Glutamatergic neuron (in vitro differentiated cells): ENCODE results near the gene DFFA. TPM values are rescaled to one million over a fixed set of nuclear protein-coding genes. Genes with fewer than 3 reads are reported as not detected.

Source experiments
- DNase-seq: peaks from one replicate; pipeline ENCODE4 v3.0.0; 2022
- H3K27ac Mint-ChIP-seq: one replicate; pipeline ENCODE4 v1.8.0; 2020; ENCODE audit warnings: mild to moderate bottlenecking, mixed read lengths, inconsistent platforms; ENCODE audit not compliant: unreplicated experiment
- H3K27me3 Mint-ChIP-seq: one replicate; pipeline ENCODE4 v1.8.0; 2020; ENCODE audit warnings: mild to moderate bottlenecking, moderate library complexity, mixed read lengths, inconsistent platforms; ENCODE audit not compliant: unreplicated experiment
- H3K36me3 Mint-ChIP-seq: one replicate; pipeline ENCODE4 v1.8.0; 2020; ENCODE audit warnings: mild to moderate bottlenecking, mixed read lengths, inconsistent platforms; ENCODE audit not compliant: unreplicated experiment
- H3K4me1 Mint-ChIP-seq: one replicate; pipeline ENCODE4 v1.8.0; 2020; ENCODE audit warnings: mild to moderate bottlenecking, low read depth, mixed read lengths, inconsistent platforms; ENCODE audit not compliant: unreplicated experiment
- H3K4me3 Mint-ChIP-seq: one replicate; pipeline ENCODE4 v1.8.0; 2020; ENCODE audit warnings: mild to moderate bottlenecking, mixed read lengths, inconsistent platforms; ENCODE audit not compliant: unreplicated experiment
- H3K9me3 Mint-ChIP-seq: one replicate; pipeline ENCODE4 v1.8.0; 2020; ENCODE audit warnings: mild to moderate bottlenecking, moderate library complexity, mixed read lengths, inconsistent platforms; ENCODE audit not compliant: unreplicated experiment
- total RNA-seq: library from RNA; stranded (reverse); fragmentation: NEBNext Ultra II Directional; extraction: Animal tissue kit (Norgen Biotek cat#: 25700); gene quantifications from one replicate; pipeline ENCODE4 v1.2.1, GENCODE V29; 2021; ENCODE audit not compliant: unreplicated experiment
- TF ChIP-seq, protein P1 (sequence below): fragments of 200-600 bp; sonication (generic); IDR thresholded peaks from one replicate; pipeline ENCODE4 v1.5.0; 2021; ENCODE audit not compliant: partially characterized antibody, unreplicated experiment

DFFA gene
- total RNA-seq, 1 donor from 2014 or later: 38.0 TPM

DNA sequence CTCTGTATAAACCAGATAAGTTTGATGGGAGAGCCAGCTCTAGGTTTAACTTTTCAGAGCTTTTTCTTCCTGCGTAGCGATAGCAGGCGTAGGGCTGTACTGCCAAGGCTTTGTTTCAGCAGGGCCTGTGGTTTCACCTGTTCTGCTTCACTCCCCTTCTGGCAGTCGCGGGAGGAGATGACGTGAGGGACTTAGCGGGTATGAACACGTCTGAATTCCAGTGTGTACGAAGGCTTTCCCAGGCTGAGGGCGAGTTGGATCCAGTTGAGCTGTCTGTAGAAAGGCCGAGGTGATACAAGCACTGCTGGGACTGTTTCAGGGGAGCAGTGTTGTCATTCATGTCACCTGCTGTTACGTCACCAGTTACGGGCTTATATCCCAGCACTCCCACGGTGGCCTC is 23.6 kb upstream of the DFFA start:
- no peak for DNase-seq
- peaks cover 2% of the 10 kb centered on the region for H3K9me3 Mint-ChIP-seq
- no peak overlapping the region for H3K4me3 Mint-ChIP-seq
- TF ChIP-seq, protein P1, sequence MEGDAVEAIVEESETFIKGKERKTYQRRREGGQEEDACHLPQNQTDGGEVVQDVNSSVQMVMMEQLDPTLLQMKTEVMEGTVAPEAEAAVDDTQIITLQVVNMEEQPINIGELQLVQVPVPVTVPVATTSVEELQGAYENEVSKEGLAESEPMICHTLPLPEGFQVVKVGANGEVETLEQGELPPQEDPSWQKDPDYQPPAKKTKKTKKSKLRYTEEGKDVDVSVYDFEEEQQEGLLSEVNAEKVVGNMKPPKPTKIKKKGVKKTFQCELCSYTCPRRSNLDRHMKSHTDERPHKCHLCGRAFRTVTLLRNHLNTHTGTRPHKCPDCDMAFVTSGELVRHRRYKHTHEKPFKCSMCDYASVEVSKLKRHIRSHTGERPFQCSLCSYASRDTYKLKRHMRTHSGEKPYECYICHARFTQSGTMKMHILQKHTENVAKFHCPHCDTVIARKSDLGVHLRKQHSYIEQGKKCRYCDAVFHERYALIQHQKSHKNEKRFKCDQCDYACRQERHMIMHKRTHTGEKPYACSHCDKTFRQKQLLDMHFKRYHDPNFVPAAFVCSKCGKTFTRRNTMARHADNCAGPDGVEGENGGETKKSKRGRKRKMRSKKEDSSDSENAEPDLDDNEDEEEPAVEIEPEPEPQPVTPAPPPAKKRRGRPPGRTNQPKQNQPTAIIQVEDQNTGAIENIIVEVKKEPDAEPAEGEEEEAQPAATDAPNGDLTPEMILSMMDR: no peak
- H3K4me1 Mint-ChIP-seq: peaks cover 34% of the 10 kb centered on the region
- H3K27ac Mint-ChIP-seq: peak overlapping the region; percentile 17
- no peaks in the 10 kb centered on the region for H3K36me3 Mint-ChIP-seq
- peaks cover 3% of the 10 kb centered on the region for H3K27me3 Mint-ChIP-seq

GRCh38 chr1:10495475-10495817 is 23.1 kb upstream of the DFFA start:
- H3K27ac Mint-ChIP-seq: peak overlapping the region; percentile 65
- peak; percentile 63 for DNase-seq

GRCh38 chr1:10494754-10495474 is 22.6 kb upstream of the DFFA start:
- peaks cover 34% of the 10 kb centered on the region for H3K4me1 Mint-ChIP-seq
- TF ChIP-seq, protein P1: peak; percentile 99
- no peaks in the 10 kb centered on the region for H3K36me3 Mint-ChIP-seq
- peak overlapping the region; percentile 75 for H3K4me3 Mint-ChIP-seq
- peaks cover 2% of the 10 kb centered on the region for H3K9me3 Mint-ChIP-seq
- DNase-seq: peak; percentile 90
- H3K27ac Mint-ChIP-seq: peak overlapping the region; percentile 65
- peaks cover 3% of the 10 kb centered on the region for H3K27me3 Mint-ChIP-seq

More at GRCh38 chr1:10495475-10495817, 23.1 kb upstream of the DFFA start:
- Mint-ChIP-seq H3K9me3 (peaks cover 2% of the 10 kb centered on the region), H3K4me3 (peak overlapping the region; percentile 75), H3K36me3 (no peaks in the 10 kb centered on the region), H3K27me3 (peaks cover 3% of the 10 kb centered on the region), H3K4me1 (peaks cover 34% of the 10 kb centered on the region)
- TF ChIP-seq, protein P1: no peak

- TF ChIP-seq, protein P1: no peak
- H3K27ac Mint-ChIP-seq: no peak overlapping the region
Measured at GRCh38 chr1:10494418-10494753, 22.1 kb upstream of the DFFA start.

GRCh38 chr1:10490286-10490970 is 18.1 kb upstream of the DFFA start:
- Mint-ChIP-seq H3K27me3 (peaks cover 2% of the 10 kb centered on the region), H3K27ac (no peak overlapping the region), H3K9me3 (peaks cover 3% of the 10 kb centered on the region), H3K36me3 (no peaks in the 10 kb centered on the region), H3K4me3 (no peak overlapping the region), H3K4me1 (peaks cover 31% of the 10 kb centered on the region)
- TF ChIP-seq, protein P1: no peak
- no peak for DNase-seq

More at GRCh38 chr1:10494418-10494753, 22.1 kb upstream of the DFFA start:
- peaks cover 39% of the 10 kb centered on the region for H3K4me1 Mint-ChIP-seq
- peaks cover 3% of the 10 kb centered on the region for H3K27me3 Mint-ChIP-seq
- H3K9me3 Mint-ChIP-seq: peaks cover 2% of the 10 kb centered on the region
- H3K4me3 Mint-ChIP-seq: peak overlapping the region; percentile 75
- no peaks in the 10 kb centered on the region for H3K36me3 Mint-ChIP-seq
- DNase-seq: no peak
